Fibroblast of lung (primary cell): Measurements from ENCODE around the gene DDR1. TPM values are rescaled to one million over a fixed set of nuclear protein-coding genes. Genes with fewer than 3 reads are reported as not detected.

Source experiments
- DNase-seq, 2 donors: peaks; one replicate each; pipeline versions ENCODE4 v3.0.0 to v3.0.0-alpha.2; 2010; ENCODE audit warnings: low read depth in 2 of 2
- H2AFZ ChIP-seq: 2 replicates; pipeline ENCODE4 v1.5.1; 2012; ENCODE audit warnings: low read length, control low read depth, inconsistent platforms
- H3K27ac ChIP-seq: 2 replicates; pipeline ENCODE4 v1.5.1; 2011; ENCODE audit warnings: low read length, control low read depth; ENCODE audit not compliant: insufficient read depth
- H3K27me3 ChIP-seq: 2 replicates; pipeline ENCODE4 v1.5.1; 2011; ENCODE audit warnings: mild to moderate bottlenecking, low read length; ENCODE audit not compliant: control insufficient read depth, insufficient read depth
- H3K36me3 ChIP-seq: 2 replicates; pipeline ENCODE4 v1.5.1; 2011; ENCODE audit warnings: low read length; ENCODE audit not compliant: control insufficient read depth, insufficient read depth
- H3K4me1 ChIP-seq: 2 replicates; pipeline ENCODE4 v1.5.1; 2011; ENCODE audit warnings: low read length; ENCODE audit not compliant: control insufficient read depth, insufficient read depth; ENCODE audit errors: extremely low read depth
- H3K4me2 ChIP-seq: 2 replicates; pipeline ENCODE4 v1.5.1; 2011; ENCODE audit warnings: low read length, control low read depth; ENCODE audit not compliant: insufficient read depth; ENCODE audit errors: extremely low read depth
- H3K4me3 ChIP-seq, 4 experiments: fragments of 200-600 bp in 1 of 4; sonication (generic) in 1 of 4; replicated peaks in 1 of 4; 2 replicates each; pipeline ENCODE4 v1.5.1; 2011 to 2016; ENCODE audit warnings: low read length in 4 of 4, low read depth in 3 of 4, mild to moderate bottlenecking in 3 of 4, control low read depth in 2 of 4, inconsistent platforms in 1 of 4, mixed read lengths in 1 of 4; ENCODE audit not compliant: insufficient read depth in 1 of 4; ENCODE audit errors: control extremely low read depth in 1 of 4
- H3K79me2 ChIP-seq: 2 replicates; pipeline ENCODE4 v1.5.1; 2012; ENCODE audit warnings: mild to moderate bottlenecking, low read length, inconsistent platforms; ENCODE audit not compliant: control insufficient read depth, insufficient read depth
- H3K9ac ChIP-seq: 2 replicates; pipeline ENCODE4 v1.5.1; 2011; ENCODE audit warnings: mild to moderate bottlenecking, low read length, control low read depth; ENCODE audit not compliant: insufficient read depth
- H3K9me3 ChIP-seq: 2 replicates; pipeline ENCODE4 v1.5.1; 2012; ENCODE audit warnings: low read depth, low read length; ENCODE audit not compliant: control insufficient read depth, insufficient read depth
- H4K20me1 ChIP-seq: 2 replicates; pipeline ENCODE4 v1.5.1; 2011; ENCODE audit warnings: low read length; ENCODE audit not compliant: control insufficient read depth, insufficient read depth; ENCODE audit errors: extremely low read depth
- EZH2 ChIP-seq: IDR thresholded peaks from 2 replicates; pipeline ENCODE4 v1.5.1; 2012; ENCODE audit warnings: low read length, control low read depth, mild to moderate bottlenecking; ENCODE audit errors: missing control alignments
- polyA plus RNA-seq, 2 donors: library from polyadenylated mRNA; depleted of rRNA in 1 of 2; stranded (reverse) in 1 of 2; unstranded in 1 of 2; fragments of >200 nt; gene quantifications; 2 replicates each; pipeline ENCODE4 v1.2.1, GENCODE V29; 2011 to 2012; ENCODE audit warnings: missing spikeins in 1 of 2
- total RNA-seq: library from RNA; depleted of rRNA; stranded (reverse); fragments of >200 nt; gene quantifications from 2 replicates; pipeline ENCODE4 v1.2.1, GENCODE V29; 2014
- TF ChIP-seq, protein P1 (sequence below), 2 donors: IDR thresholded peaks in 1 of 2; conservative IDR thresholded peaks in 1 of 2; 1 replicate in 1 of 2; 2 replicates in 1 of 2; pipeline ENCODE4 v1.5.1; 2011 to 2012; ENCODE audit warnings: low read length in 2 of 2, control low read depth in 1 of 2, inconsistent platforms in 1 of 2, low read depth in 1 of 2, mild to moderate bottlenecking in 1 of 2

DDR1 gene
- total and polyA plus RNA-seq, 2 donors (not counting 1 experiment from before 2014, with no cell fraction given), result 10.9 to 17.5 TPM

DNA sequence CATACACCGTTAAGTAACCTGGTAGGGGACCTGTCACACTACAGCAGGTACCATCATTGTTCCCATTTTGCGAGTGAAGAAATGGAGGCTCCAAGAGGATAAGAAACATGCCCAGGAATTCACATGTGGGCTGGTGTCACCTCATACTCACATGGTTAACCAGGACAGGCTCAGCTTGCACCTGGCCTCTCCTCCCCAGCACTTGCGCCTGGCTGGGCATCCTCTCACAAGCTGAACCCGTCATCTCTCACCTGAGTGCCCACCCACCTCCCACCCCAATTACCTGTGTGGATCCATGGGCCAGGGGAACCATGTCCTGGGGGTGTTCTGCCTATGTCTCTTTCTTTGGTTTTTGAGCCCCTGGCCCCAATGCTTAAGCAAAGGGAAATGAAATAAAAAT lies 46.2 kb downstream of the DDR1 start:
- Histone ChIP-seq H3K27ac (no peak overlapping the region), H2AFZ (no peak overlapping the region), H3K79me2 (no peaks in the 10 kb centered on the region), H3K4me1 (no peaks in the 10 kb centered on the region), H3K27me3 (peaks cover 7% of the 10 kb centered on the region), H3K4me2 (no peak overlapping the region), H3K9me3 (no peaks in the 10 kb centered on the region), H3K4me3 (no peak overlapping the region), H4K20me1 (no peaks in the 10 kb centered on the region), H3K36me3 (no peaks in the 10 kb centered on the region), H3K9ac (no peak overlapping the region)
- no peak for TF ChIP-seq EZH2
- TF ChIP-seq, protein P1, sequence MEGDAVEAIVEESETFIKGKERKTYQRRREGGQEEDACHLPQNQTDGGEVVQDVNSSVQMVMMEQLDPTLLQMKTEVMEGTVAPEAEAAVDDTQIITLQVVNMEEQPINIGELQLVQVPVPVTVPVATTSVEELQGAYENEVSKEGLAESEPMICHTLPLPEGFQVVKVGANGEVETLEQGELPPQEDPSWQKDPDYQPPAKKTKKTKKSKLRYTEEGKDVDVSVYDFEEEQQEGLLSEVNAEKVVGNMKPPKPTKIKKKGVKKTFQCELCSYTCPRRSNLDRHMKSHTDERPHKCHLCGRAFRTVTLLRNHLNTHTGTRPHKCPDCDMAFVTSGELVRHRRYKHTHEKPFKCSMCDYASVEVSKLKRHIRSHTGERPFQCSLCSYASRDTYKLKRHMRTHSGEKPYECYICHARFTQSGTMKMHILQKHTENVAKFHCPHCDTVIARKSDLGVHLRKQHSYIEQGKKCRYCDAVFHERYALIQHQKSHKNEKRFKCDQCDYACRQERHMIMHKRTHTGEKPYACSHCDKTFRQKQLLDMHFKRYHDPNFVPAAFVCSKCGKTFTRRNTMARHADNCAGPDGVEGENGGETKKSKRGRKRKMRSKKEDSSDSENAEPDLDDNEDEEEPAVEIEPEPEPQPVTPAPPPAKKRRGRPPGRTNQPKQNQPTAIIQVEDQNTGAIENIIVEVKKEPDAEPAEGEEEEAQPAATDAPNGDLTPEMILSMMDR (conservative IDR thresholded peaks at IDR 0.05 in 1 of 2, IDR thresholded peaks at IDR 0.05 in 1 of 2; ENCODE audit: low read depth in 1 of 2, low read length in 2 of 2), result no peak
- no peak for DNase-seq

DNA sequence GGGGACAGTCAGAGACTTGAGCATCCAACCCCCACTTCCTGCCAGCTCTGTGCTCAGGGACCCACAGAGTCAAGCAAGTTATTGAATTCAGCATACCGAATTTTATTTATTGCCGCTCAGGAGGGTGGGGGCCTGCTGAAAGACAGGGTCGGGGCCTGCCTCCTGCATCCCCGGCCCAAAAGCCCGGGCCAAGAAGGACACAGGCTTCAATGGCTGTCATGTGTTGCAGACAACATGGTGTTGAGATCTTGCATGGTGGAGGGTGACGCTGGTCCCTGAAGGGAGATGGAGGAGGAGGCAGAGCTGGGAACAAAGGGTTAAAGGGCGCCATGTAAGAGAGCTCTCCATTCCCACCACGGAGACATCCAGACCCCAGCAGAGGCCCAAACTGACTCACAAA lies 47.0 kb downstream of the DDR1 start:
- Histone ChIP-seq H3K4me3 (no peak overlapping the region), H3K36me3 (no peaks in the 10 kb centered on the region), H3K4me1 (no peaks in the 10 kb centered on the region), H4K20me1 (no peaks in the 10 kb centered on the region), H3K27me3 (peaks cover 9% of the 10 kb centered on the region), H3K4me2 (no peak overlapping the region), H3K79me2 (no peaks in the 10 kb centered on the region), H3K27ac (no peak overlapping the region), H3K9me3 (no peaks in the 10 kb centered on the region), H3K9ac (no peak overlapping the region), H2AFZ (no peak overlapping the region)
- TF ChIP-seq, protein P1 (conservative IDR thresholded peaks at IDR 0.05 in 1 of 2, IDR thresholded peaks at IDR 0.05 in 1 of 2; ENCODE audit: low read depth in 1 of 2, low read length in 2 of 2), result no peak
- TF ChIP-seq EZH2, result no peak
- no peak for DNase-seq

DNA sequence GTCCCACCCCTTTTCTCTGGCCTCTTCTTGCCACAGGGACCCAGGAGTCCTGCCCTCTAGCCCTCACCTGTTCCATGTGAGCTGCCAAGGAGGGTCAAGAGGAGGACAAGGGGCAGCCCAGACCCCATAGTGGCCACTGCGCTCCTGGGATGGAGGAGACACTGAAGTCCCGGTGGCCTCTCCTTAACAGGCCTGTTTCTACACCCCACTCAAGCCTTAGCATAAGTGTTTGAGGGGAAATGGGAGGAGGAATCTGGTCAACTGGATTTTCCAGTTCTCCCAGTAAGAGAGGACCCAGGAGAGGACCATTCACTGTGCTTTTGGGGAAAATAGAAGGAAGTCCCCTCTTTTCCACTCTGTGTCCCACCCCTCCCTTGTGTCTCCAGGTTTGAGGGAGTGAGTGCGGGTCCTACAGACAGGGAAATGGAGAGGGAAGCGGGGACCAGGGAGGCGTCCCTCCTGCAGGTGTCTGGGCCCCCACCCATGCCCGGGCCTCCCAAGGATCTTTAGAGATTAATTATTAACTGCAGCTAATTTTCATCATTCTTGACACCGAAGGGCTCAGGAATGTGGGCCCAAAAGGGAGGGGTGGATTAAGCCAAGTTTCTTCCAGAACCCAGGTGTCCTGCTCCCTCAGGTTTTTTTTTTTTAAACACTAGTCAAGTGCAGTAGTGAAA lies 47.8 kb downstream of the DDR1 start, which contains the start of gene SFTA2:
TSS of gene SFTA2 (minus strand) at position 202 of the 677 bp plus-strand sequence. CDS start at position 128, 74 bp downstream.
- TF ChIP-seq, protein P1 (conservative IDR thresholded peaks at IDR 0.05 in 1 of 2, IDR thresholded peaks at IDR 0.05 in 1 of 2; ENCODE audit: low read depth in 1 of 2, low read length in 2 of 2), result no peak
- no peak for TF ChIP-seq EZH2
- Histone ChIP-seq H4K20me1 (no peaks in the 10 kb centered on the region), H3K9me3 (no peaks in the 10 kb centered on the region), H3K4me3 (no peak within 1 kb of the TSS), H3K4me2 (no peak within 1 kb of the TSS), H3K27me3 (peaks cover 14% of the 10 kb centered on the region), H3K9ac (no peak within 1 kb of the TSS), H3K27ac (no peak within 1 kb of the TSS), H2AFZ (no peak within 1 kb of the TSS), H3K4me1 (no peaks in the 10 kb centered on the region), H3K79me2 (no peaks in the 10 kb centered on the region), H3K36me3 (no peaks in the 10 kb centered on the region)
- no peak for DNase-seq
